ENCODE data around the gene BRIP1.

The BRIP1 gene

GRCh38 chr17:61709567-61709966 is 153.8 kb downstream of the BRIP1 start:
- CTCF ChIA-PET, result no interaction called here
- POLR2A ChIA-PET, result no interaction called here

GRCh38 chr17:61704935-61705449 is 158.3 kb downstream of the BRIP1 start:
- no peak for TF ChIP-seq ZNF664 (tag by site-specific recombination; IDR thresholded peaks at IDR 0.05)
- Histone ChIP-seq H3K4me1 (ENCODE audit: control insufficient read depth, insufficient read depth, low read length) (no peaks in the 10 kb centered on the region), H3K27ac (ENCODE audit: extremely low read depth, low read depth, low read length) (no peak overlapping the region), H3K9me3 (ENCODE audit: control insufficient read depth, insufficient read depth, low read depth, low read length) (no peaks in the 10 kb centered on the region; the same call in 1 of the 2 replicates), H3K36me3 (ENCODE audit: control insufficient read depth in 2 of 2, insufficient read depth in 1 of 2, low read length in 2 of 2) (peaks cover 7 to 18% of the 10 kb centered on the region in 2 experiments), H3K4me3 (ENCODE audit: low read depth, low read length) (no peak overlapping the region)
- CTCF ChIA-PET, result no interaction called here
- POLR2A ChIA-PET, result no interaction called here

More at GRCh38 chr17:61709567-61709966, 153.8 kb downstream of the BRIP1 start:
- H3K4me3 ChIP-seq (ENCODE audit: low read depth, low read length), result no peak overlapping the region
- no peaks in the 10 kb centered on the region for H3K4me1 ChIP-seq (ENCODE audit: control insufficient read depth, insufficient read depth, low read length)
- TF ChIP-seq ZNF843 (tag by site-specific recombination; IDR thresholded peaks at IDR 0.05) (no peak), TCF7L2 (IDR thresholded peaks at IDR 0.05; ENCODE audit: borderline replicate concordance, low read depth, low read length) (no peak), ZNF16 (tag by site-specific recombination; IDR thresholded peaks at IDR 0.05; ENCODE audit: low read depth) (no peak), ZNF404 (tag by site-specific recombination; IDR thresholded peaks at IDR 0.05) (no peak), ZNF660 (tag by site-specific recombination; IDR thresholded peaks at IDR 0.05) (no peak), ZNF664 (tag by site-specific recombination; IDR thresholded peaks at IDR 0.05) (no peak)
- no peak overlapping the region for H3K27ac ChIP-seq (ENCODE audit: extremely low read depth, low read depth, low read length)
- H3K9me3 ChIP-seq (ENCODE audit: control insufficient read depth, insufficient read depth, low read depth, low read length), result no peaks in the 10 kb centered on the region; the same call in 1 of the 2 replicates
- H3K36me3 ChIP-seq (ENCODE audit: control insufficient read depth in 2 of 2, insufficient read depth in 1 of 2, low read length in 2 of 2), result peaks cover 29 to 35% of the 10 kb centered on the region in 2 experiments

GRCh38 chr17:61702450-61702849 is 160.9 kb downstream of the BRIP1 start:
- peaks cover 3% of the 10 kb centered on the region; the same call in 1 of the 2 replicates for H3K9me3 ChIP-seq (ENCODE audit: control insufficient read depth, insufficient read depth, low read depth, low read length)
- CTCF ChIA-PET, result no interaction called here
- POLR2A ChIA-PET, result no interaction called here
- H3K27ac ChIP-seq (ENCODE audit: extremely low read depth, low read depth, low read length), result no peak overlapping the region
- TF ChIP-seq ZNF146 (tag by site-specific recombination; IDR thresholded peaks at IDR 0.05), result peak; percentile 58
- no peak for TF ChIP-seq ZNF548 (tag by site-specific recombination; IDR thresholded peaks at IDR 0.05)
- no peaks in the 10 kb centered on the region for H3K4me1 ChIP-seq (ENCODE audit: control insufficient read depth, insufficient read depth, low read length)
- no peak overlapping the region for H3K4me3 ChIP-seq (ENCODE audit: low read depth, low read length)
- H3K36me3 ChIP-seq (ENCODE audit: control insufficient read depth in 2 of 2, insufficient read depth in 1 of 2, low read length in 2 of 2), result no peaks in the 10 kb centered on the region

GRCh38 chr17:61701978-61702377 is 161.3 kb downstream of the BRIP1 start:
- Histone ChIP-seq H3K27ac (ENCODE audit: extremely low read depth, low read depth, low read length) (no peak overlapping the region), H3K36me3 (ENCODE audit: control insufficient read depth in 2 of 2, insufficient read depth in 1 of 2, low read length in 2 of 2) (no peaks in the 10 kb centered on the region), H3K4me1 (ENCODE audit: control insufficient read depth, insufficient read depth, low read length) (no peaks in the 10 kb centered on the region), H3K9me3 (ENCODE audit: control insufficient read depth, insufficient read depth, low read depth, low read length) (peaks cover 3% of the 10 kb centered on the region; the same call in 1 of the 2 replicates), H3K4me3 (ENCODE audit: low read depth, low read length) (no peak overlapping the region)
- TF ChIP-seq ZNF214 (tag by site-specific recombination; IDR thresholded peaks at IDR 0.05; ENCODE audit: borderline replicate concordance) (peak; percentile 56; the same call in 1 of the 2 replicates), KLF7 (tag by site-specific recombination; IDR thresholded peaks at IDR 0.05; ENCODE audit: borderline replicate concordance) (no peak)
- POLR2A ChIA-PET, result no interaction called here
- CTCF ChIA-PET, result no interaction called here

- Histone ChIP-seq H3K4me1 (ENCODE audit: control insufficient read depth, insufficient read depth, low read length) (no peaks in the 10 kb centered on the region), H3K9me3 (ENCODE audit: control insufficient read depth, insufficient read depth, low read depth, low read length) (peaks cover 3% of the 10 kb centered on the region; the same call in 1 of the 2 replicates), H3K36me3 (ENCODE audit: control insufficient read depth in 2 of 2, insufficient read depth in 1 of 2, low read length in 2 of 2) (no peaks in the 10 kb centered on the region), H3K27ac (ENCODE audit: extremely low read depth, low read depth, low read length) (no peak overlapping the region), H3K4me3 (ENCODE audit: low read depth, low read length) (no peak overlapping the region)
- CTCF ChIA-PET, result no interaction called here
- POLR2A ChIA-PET, result no interaction called here
- TF ChIP-seq ZNF24 (tag by site-specific recombination; IDR thresholded peaks at IDR 0.05), result no peak
- TF ChIP-seq ZNF549 (tag by site-specific recombination; IDR thresholded peaks at IDR 0.05), result no peak
- no peak for TF ChIP-seq ZNF311 (tag by site-specific recombination; IDR thresholded peaks at IDR 0.05; ENCODE audit: borderline replicate concordance)
- TF ChIP-seq ZNF585B (tag by site-specific recombination; IDR thresholded peaks at IDR 0.05), result no peak
- TF ChIP-seq ZNF18 (tag by site-specific recombination; IDR thresholded peaks at IDR 0.05), result no peak
- no peak for TF ChIP-seq ZNF677 (tag by site-specific recombination; IDR thresholded peaks at IDR 0.05)
- TF ChIP-seq ZNF530 (tag by site-specific recombination; IDR thresholded peaks at IDR 0.05; ENCODE audit: low read depth), result no peak
- TF ChIP-seq SP7 (tag by site-specific recombination; IDR thresholded peaks at IDR 0.05), result no peak
- no peak for TF ChIP-seq BCL11A (tag by site-specific recombination; IDR thresholded peaks at IDR 0.05; ENCODE audit: low read depth)
- TF ChIP-seq ZNF302 (tag by site-specific recombination; IDR thresholded peaks at IDR 0.05; ENCODE audit: low read depth), result no peak
- TF ChIP-seq ZNF488 (tag by site-specific recombination; IDR thresholded peaks at IDR 0.05), result no peak
- no peak for TF ChIP-seq HOXA7 (CRISPR knock-in tag; IDR thresholded peaks at IDR 0.05; ENCODE audit: borderline replicate concordance)
- TF ChIP-seq ZNF221 (tag by site-specific recombination; IDR thresholded peaks at IDR 0.05; ENCODE audit: borderline replicate concordance), result no peak
- TF ChIP-seq ZNF169 (tag by site-specific recombination; IDR thresholded peaks at IDR 0.05), result no peak
These were observed 162.0 kb downstream of the BRIP1 start for GRCh38 chr17:61701334-61701733.
